Stimulated activated CD8-positive, alpha-beta memory T cell treated with anti-CD3 and anti-CD28 coated beads, Interleukin-7, amount 100 ng/mL, for 48 hours (primary cell): Measurements from ENCODE around the gene FAH.
"Not testable (repeated sequence)": the region's sequence is repeated elsewhere in the genome, so short reads cannot be mapped to it uniquely, and the experiment has no call there.

ENCODE experiments used
- DNase-seq, 2 donors: peaks; one replicate each; pipeline ENCODE4 v3.0.0-alpha.2; 2020; ENCODE audit warnings: low read depth in 1 of 2; ENCODE audit errors: extremely low read depth in 1 of 2

Gene FAH

DNA sequence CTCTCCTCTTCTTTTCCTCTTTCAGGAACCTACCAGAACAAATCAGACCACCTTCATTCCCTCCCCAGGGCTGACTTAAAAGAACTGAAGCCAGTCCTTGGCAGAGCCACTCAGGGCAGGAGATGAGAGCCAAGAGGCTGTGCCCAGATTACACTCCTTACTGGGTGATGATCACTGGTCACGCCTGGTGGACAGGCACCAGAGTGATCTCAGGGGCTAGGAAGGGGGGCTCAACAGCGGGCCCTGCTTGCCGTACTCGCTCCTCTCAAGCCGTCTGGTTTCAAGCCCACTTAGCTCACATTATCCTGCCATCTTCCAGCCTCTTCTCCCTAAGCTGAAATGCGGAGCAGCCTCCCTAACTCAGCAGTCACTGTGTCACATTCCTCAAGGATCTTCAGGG is 1.7 kb upstream of the FAH start:
- no peak for DNase-seq

DNA sequence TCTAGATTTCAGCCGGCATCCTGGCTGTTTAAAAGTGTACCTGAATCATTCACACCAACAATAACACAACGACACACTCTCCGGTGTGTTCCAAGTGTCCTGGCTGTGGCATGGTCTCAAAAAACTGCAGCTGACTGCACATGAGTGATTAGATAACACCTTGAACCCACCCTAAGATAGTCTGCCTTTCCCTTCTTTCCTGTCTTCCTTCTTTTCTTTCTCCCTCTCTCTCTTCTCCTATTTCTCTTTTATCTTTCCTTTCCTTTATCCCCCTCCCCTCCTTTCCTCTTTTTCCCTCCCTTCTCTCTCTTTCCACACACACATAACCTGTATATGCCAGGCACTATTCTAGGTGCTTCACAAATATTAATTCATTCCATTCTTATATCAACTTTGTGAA is 1.2 kb upstream of the FAH start:
- DNase-seq: no peak

DNA sequence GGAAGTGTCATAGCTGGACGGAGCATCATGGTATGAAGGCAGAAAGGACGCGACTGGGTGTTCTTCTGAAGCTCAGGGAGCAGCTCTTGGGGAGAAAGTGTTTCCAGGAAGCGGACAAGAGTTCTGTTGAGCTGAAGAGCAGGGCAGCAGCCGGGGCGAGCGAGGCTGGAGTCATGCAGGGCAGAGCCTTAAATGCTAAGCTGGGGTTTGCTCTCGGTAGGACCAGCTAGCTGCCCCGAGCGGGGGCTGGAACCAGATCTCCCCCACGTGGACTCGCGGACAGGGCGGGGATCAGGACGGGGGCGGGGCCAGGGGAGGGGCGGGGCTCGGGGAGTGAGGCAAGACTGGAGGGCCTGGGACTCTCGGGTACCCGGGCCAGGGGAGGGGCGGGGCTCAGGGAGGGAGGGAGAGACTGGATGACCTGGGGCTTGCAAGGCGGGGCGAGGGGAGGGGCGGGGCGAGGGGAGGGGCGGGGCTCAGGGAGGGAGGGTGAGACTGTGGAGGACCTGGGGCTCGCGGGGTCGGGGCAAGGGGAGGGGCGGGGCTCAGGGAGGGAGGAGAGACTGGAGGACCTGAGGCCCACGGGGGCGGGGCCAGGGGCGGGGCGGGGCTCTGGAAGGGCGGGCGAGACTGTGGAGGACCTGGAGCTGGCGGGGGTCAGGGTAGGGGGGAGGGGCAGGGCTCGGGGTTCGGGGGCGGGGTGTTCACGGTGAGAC is 461 bp upstream of the FAH start:
- DNase-seq: peak; percentile 78 to 94

DNA sequence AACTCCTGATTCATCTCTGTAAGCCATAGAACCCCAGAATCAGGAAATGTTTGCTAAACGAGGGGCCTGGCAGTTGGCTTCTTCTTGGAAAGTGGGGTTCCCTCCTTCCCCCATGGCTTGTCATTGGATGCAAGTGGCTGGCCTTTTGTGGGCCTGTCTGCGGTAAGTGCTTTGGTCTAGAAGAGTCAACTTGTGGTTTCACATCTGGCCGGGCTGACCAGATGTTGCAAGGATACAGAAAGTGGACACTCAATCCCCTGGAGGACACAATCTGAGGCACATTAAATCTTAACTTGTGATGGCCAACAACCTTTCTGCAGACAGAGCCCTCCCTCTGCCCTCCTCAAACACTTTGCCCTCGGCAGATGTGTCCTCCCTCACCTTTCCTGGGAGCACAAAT is 1.1 kb downstream of the FAH start:
- no peak for DNase-seq

DNA sequence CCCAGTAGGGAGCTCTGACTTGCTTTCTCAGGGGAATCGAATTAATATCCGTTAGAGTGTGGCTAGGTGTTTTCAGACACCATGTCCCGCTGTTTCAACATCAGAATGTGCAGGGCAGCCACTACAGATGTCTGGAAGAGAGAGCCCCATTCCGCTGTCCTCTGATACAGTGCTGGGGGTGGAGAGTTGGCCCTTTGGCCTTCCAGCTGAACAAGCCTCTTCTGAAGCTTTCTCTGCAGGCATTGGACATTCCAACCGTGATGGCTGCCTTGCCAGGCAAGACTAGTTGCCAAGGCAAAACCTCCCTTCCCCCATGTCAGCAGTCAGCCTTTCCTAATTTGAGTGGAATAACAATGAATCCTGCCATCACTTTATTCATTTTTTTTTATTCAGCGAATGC is 1.5 kb downstream of the FAH start:
- DNase-seq: no peak

DNA sequence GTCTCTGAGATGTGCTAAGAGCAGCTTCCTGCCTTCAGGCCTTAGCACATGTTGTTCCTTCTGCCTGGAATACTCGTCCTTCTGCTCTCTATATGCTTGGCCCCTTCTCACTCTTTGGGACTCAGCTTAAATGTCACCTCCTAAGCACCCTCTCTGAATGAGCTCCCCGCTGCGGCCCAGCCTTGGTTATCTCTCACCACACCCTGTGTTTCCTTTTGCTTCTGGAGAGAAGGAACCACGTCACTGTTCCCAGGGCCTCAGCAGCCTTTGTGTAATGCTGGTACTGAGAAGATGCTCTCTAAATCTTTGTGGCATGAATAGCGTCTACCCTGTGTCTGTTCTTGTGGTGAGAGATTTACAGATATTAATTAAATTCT is 2.2 kb downstream of the FAH start:
- no peak for DNase-seq

DNA sequence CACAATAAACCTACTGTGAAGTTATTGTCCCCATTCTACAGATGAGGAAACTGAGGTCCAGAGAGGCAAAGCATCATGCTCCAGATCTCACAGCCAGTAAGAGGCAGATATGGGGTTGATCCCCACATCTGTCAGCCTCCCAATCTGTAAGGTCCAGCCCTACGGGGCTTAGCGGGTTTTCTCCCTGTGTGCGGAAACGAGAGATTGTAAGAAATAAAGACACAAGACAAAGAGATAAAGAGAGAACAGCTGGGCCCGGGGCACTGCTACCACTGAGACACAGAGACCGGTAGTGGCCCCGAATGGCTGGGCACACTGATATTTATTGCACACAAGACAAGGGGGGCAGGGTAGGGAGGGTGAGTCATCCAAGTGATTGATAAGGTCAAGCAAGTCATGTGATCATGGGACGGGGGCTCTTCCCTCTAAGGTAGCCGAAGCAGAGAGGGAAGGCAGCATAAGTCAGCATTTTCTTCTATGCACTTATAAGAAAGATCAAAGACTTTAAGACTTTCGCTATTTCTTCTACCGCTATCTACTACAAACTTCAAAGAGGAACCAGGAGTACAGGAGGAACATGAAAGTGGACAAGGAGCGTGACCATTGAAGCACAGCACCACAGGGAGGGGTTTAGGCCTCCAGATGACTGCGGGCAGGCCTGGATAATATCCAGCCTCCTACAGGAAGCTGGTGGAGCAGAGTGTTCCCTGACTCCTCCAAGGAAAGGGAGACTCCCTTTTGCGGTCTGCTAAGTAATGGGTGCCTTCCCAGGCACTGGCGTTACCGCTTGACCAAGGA is 2.8 kb downstream of the FAH start:
- not testable (repeated sequence) for DNase-seq

DNA sequence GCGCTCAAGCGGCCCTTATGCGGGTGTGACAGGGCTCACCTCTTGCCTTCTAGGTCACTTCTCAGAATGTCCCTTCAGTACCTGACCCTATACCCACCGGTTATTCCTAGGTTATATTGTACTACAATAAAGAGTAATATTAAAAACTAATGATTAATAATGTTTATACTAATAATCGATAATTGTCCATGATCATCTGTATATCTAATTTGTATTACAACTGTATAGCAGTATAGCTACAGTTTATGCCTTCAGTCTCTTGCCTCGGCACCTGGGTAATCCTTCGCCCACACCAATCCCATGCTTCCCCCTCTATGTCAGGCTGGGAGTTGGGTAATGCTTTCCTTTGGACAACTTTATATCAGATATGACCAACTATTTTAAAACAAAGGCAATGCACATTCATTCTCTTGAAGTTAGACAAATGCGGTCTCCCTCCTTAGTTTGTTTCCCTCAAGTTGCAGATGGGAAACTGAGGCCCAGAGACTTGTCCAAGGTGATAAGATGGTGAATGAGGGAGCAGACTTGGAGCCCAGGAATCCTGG is 3.4 kb downstream of the FAH start:
- no peak for DNase-seq

DNA sequence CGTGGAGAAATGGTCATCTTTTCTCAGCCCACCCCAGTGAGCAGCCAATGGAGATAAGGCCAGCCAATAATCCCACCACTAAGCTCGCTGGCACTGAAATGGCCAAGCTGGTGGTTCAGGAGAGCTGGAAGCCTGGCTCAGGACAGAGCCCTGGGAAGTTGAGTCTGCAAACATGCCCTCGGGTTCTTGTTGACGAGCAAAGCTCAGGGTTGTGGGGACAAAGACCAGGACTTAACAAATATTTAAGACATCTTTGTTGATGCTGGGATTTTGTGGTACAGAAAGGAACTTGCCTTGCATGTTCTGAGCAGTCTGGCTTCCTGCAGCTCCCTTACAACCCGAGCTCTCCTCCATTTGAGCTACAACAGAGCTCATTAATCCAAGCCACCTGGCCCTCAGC is 4.4 kb downstream of the FAH start:
- DNase-seq: no peak

DNA sequence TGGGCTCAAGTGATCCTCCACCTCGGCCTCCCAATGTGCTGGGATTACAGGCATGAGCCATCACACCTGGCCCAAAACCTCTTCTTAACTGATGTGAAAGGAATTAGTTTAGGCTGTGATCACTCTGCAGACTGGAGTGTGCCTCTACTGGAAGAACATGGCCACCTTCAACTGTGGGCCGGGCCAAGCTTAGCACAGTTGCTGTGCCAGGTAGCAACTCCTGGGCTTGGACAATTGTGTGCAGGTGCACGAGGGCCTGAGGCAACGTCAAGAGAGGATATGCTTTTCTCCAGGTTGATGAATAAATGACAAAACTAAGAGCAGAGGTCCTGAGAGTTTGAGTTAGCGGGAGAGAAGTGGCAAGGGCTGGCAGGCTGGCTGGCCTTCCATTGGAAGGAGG is 6.5 kb downstream of the FAH start:
- no peak for DNase-seq

DNA sequence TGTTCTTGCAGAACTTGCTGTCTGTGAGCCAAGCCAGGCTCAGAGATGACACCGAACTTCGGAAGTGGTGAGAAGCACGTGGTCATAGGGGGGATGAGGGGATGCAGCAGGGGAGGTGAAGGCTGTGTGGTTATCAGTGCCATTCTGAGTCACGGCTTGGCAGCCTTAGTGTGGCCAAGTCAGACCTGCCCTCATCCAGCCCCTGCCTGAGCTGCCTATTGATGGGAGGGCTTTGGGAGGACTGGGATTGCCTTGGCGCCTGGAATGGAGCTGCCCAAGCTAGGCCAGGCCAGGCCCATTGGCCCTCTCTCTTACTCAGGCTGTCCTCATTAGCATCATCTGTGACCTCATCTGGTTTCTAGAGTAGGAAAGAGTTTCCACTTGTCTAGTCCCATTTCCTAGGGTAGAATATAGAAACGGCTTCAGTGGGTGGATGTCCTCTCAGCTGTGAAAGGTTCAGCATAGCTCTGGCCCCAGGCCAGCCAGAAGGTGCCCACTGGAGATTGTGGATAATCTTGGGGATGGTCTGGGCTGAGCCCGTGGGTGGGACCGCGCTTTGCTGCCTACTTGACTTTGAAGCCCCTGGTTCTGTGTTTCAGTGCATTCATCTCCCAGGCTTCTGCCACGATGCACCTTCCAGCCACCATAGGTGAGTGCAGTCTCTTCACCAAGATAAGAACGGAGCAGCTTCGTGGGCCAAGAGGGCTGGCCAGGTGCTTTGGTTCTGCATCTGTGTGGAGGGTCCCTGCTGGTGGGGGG is 7.2 kb downstream of the FAH start:
- peak in 1 of 2 donors; percentile 8 for DNase-seq

DNA sequence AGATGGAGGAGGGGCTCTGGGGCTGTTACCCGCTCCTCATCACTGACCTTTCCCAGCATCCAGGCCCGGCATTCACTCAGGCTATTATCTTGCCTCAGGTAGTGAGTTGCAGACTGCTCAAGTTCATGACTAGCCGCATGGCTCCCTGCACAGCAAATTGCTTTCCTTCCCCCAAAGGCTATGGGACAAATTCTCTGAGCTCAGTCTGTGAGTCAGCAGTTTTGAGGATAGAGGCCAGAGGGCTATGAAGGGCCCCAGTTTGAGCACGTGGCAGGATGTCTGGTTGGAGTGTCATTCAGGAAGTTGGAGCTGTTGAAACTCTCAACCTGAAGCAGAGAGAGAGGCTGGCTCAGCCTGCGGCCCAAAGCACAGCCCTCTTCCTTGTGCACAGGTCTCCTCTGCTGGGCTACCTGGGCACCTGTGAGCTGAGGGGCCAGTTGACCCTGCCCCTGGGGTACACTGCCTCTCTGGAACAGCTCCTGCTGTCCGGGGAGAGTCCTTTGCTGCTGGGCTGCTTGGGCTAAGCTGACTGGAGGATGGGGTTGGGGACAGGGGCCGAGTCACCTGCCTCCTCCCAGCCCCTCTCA is 7.9 kb downstream of the FAH start:
- DNase-seq: peak in 1 of 2 donors; percentile 43

DNA sequence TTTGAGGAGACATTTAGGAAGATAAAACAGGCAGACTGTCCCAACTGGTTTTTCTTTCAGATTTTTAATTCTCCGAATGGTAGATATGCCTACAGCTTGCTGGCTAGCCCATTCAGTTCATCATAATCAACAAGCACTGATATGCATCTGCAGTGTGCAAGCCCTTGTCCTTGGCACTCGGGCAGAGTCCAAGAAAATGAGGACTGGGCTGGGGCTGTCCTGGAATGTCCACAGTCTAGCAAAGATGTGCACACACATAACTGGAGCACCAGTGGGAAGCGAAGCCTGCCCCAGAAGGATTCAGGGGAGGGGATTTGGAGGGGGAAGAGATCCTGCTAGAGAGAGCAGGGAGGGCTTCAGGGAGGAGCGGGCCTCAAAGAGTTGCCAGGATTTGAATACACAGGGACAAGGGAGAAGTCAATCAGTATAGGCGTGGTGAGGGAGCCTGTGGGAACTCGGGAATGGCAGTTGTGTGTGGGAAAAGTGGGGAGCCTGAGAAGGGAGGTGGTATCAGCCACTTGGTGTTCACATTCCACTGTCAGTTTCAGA is 8.7 kb downstream of the FAH start:
- no peak for DNase-seq

DNA sequence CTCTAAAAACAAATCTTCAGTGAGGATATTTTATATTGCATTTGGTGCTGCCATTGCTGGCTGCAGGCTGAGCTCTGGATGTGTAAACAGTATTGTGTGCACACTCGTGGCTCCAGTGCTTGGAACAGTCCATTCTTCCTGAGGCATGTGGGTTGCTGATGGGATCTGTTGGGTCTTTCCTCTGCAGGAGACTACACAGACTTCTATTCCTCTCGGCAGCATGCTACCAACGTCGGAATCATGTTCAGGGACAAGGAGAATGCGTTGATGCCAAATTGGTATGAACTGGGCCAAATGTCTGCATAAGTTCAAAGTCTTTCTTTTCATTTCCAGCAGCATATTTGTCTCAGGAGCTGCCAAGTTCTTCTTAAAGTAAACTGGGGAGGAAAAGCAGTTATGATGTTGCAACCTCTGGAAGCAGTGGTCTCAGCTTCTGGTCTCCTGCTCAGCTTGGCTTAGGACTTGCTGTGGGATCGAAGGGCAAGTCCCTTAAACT is 9.3 kb downstream of the FAH start:
- no peak for DNase-seq

DNA sequence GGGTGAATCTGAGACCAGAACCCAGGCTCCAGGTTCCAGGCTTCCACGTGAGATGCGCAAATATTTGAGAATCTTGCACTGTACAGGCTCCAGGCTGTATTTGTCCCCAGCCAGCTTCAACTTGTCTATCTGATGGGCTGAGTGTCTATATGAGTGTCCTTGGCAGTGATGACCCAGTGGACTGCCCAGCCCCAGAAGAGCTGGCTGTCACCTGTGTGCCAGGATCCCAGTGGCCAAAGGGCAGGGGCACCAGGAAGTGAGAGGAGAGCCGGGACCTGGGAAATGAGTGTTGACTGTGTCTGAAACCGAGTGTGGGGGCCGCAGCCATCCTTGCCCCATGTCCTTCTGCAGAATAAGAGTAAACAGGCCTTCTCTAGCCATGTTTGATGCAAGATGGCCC is 10.4 kb downstream of the FAH start:
- no peak for DNase-seq

DNA sequence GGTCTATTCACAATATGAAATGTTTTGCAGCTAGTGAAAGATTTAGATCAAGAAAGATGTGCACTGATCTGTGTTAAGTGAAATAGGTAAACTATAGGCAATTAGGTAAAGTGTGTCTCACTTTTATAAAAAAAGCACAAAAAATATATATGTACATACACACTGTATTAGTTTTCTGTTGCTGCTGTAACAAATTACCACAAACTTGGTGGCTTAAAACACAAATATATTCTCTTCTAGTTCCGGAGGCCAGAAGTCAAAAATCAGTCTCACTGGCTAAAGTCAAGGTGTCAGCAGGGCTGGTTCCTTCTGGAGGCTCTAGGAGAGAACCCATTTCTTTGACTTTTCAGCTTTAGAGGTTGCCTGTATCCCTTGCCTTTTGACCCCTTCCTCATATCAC is 11.1 kb downstream of the FAH start:
- no peak for DNase-seq

DNA sequence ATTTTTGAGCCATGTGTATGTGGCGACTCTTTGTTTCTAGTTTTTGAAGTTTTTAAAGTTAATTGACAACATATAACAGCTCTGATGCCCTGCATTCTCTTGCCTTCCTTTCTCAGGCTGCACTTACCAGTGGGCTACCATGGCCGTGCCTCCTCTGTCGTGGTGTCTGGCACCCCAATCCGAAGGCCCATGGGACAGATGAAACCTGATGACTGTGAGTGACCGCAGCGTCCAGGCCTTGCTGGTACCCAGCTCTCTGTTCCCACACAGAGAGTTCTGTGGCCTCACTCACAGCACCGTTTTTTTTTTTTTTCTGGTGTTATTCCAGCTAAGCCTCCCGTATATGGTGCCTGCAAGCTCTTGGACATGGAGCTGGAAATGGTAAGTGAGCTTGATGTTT is 15.1 kb downstream of the FAH start:
- no peak for DNase-seq

DNA sequence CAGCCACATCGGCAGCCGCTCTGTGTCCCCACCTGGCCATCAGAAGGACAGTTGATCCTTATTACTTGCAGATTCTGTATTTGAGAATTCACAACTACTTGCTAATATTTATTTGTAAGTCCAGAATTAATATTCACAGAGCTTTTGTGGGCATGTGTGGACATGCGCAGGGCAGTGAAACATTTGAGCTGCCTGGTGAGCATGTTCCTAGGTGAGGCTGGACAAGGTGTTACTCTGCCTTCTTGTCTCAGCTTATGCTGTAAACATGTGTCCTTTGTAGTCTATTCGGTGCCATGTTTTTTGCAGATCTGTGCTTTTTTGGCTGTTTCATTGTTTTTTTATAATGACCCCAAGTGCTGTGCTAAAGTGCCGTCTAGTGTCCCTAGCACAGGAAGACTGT is 15.6 kb downstream of the FAH start:
- no peak for DNase-seq

DNA sequence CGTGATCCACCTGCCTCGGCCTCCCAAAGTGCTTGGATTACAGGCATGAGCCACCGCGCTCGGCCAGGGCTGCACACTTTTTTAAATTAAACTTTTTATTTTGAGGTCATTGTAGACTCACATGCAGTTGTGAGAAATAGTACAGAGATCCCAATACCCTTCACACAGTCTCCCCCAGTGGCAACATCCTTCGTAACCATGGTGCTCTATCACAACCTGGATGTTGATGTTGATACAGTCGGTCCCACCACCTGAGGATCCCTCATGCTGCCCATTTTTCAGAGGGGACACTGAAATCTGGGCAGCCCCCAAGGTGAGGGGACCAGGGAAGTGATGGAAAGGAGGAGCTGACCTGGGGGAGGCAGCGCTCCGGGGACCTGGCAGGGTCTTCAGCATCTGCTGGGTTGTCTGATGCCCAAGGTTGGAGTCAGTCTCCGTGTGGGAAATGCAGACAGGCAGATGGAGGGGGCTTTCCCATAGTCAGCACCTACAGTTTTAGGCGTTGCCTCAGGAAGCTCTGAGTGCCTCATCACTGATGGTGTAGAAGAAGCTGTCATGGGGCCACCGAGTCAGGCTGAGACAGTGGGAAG is 17.1 kb downstream of the FAH start:
- no peak for DNase-seq

DNA sequence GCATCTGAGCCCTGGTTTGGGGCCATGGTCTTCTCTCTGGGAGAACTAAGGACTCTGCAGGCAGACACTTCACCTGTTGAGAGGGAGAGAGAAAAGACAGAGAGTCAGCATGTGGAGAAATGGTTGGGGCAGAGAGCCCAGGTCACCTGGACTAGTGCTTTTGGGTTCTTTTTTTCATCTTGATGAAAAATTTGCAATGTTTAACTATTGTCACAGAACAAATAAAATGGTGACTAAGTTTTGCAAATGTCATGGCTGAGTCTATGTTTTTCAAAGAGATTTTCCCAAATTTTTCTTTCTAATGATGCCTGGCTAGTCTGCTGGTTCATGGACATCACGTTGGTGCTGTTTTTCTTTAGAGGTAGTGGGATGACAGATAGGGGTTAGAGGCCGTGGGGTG is 17.8 kb downstream of the FAH start:
- DNase-seq: no peak
